Transverse colon (tissue), 3 donors: ENCODE data around the gene ZYG11B.
A peak's percentile ranks its signal among the peaks of the same experiment; 100 is the strongest.

Experiments
- CTCF ChIP-seq, 5 experiments: fragments of 200-600 bp in 3 of 5; fragments of 450-650 bp in 2 of 5; sonication (generic) in 3 of 5; IDR thresholded peaks; 1 replicate in 2 of 5; 2 replicates in 3 of 5; pipeline ENCODE4 v1.5.1; 2016 to 2017; ENCODE audit warnings: antibody characterized with exemption in 5 of 5, inconsistent platforms in 3 of 5, mild to moderate bottlenecking in 2 of 5, moderate library complexity in 1 of 5
- POLR2A ChIP-seq: fragments of 450-650 bp; IDR thresholded peaks from one replicate; pipeline ENCODE4 v1.6.1; 2016; ENCODE audit warnings: antibody characterized with exemption, mild to moderate bottlenecking, moderate library complexity

DNA sequence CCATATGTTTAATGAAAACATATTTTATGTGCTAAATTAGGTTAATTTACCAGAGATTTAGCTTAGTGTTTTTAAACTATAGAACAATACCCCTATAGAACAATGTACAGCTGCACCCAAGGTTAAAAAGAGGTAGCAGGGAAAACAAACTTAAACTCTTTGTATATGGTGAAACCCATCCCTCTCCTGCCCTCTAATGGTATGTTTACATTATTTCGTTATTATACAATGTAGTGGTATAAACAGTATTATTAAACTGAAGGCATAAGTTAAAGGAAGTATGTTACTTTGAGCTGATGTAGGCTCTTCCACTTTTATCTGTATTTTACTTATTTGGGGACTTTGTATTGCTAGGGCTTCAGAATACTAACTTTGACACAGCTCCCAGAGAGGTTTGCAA, 99.6 kb downstream of the ZYG11B start:
- TF ChIP-seq CTCF (IDR thresholded peaks at IDR 0.05) (peak in 1 of 5 experiments; percentile 6), POLR2A (no peak)
